ENCODE results near the gene TXLNA.
"Not testable (repeated sequence)": the region's sequence is repeated elsewhere in the genome, so short reads cannot be mapped to it uniquely, and the experiment has no call there.

Gene TXLNA

GRCh38 chr1:32179443-32180185, at the start of gene TXLNA:
TXLNA (plus strand) TSS chr1:32179675; CDS start chr1:32180346, 671 bp downstream.
- DNase-seq = peak; percentile 94

GRCh38 chr1:32133950-32134280, 45.6 kb upstream of the TXLNA start:
- not testable (repeated sequence) for DNase-seq

- DNase-seq = no peak
Measured at GRCh38 chr1:32137111-32137510, 42.4 kb upstream of the TXLNA start.

- DNase-seq = peak; percentile 56
Measured at GRCh38 chr1:32138965-32139364, 40.5 kb upstream of the TXLNA start.

- DNase-seq = peak; percentile 48
Measured at GRCh38 chr1:32142446-32143301, 36.8 kb upstream of the TXLNA start.

- not testable (repeated sequence) for DNase-seq
Measured at GRCh38 chr1:32143302-32143695, 36.2 kb upstream of the TXLNA start.

- no peak for DNase-seq
Measured at GRCh38 chr1:32144033-32144432, 35.4 kb upstream of the TXLNA start.

GRCh38 chr1:32147799-32148198, 31.7 kb upstream of the TXLNA start:
- not testable (repeated sequence) for DNase-seq

GRCh38 chr1:32150847-32151246, 28.6 kb upstream of the TXLNA start:
- DNase-seq = no peak

- DNase-seq = peak; percentile 53
Measured at GRCh38 chr1:32151319-32151787, 28.1 kb upstream of the TXLNA start.

GRCh38 chr1:32159189-32159588, 20.3 kb upstream of the TXLNA start:
- DNase-seq = no peak

GRCh38 chr1:32163405-32163804, 16.1 kb upstream of the TXLNA start:
- no peak for DNase-seq

- DNase-seq = not testable (repeated sequence)
Measured at GRCh38 chr1:32165633-32166032, 13.8 kb upstream of the TXLNA start.

GRCh38 chr1:32170991-32171390, 8.5 kb upstream of the TXLNA start:
- DNase-seq = no peak

- DNase-seq = peak; percentile 34
Measured at GRCh38 chr1:32172621-32173245, 6.7 kb upstream of the TXLNA start.

GRCh38 chr1:32178380-32179192, 889 bp upstream of the TXLNA start:
- DNase-seq = no peak

- no peak for DNase-seq
Measured at GRCh38 chr1:32179193-32179442, 357 bp upstream of the TXLNA start.

GRCh38 chr1:32180186-32181060, 948 bp downstream of the TXLNA start:
- DNase-seq = peak; percentile 43

- no peak for DNase-seq
Measured at GRCh38 chr1:32181065-32181464, 1.6 kb downstream of the TXLNA start.

- no peak for DNase-seq
Measured at GRCh38 chr1:32181563-32181962, 2.1 kb downstream of the TXLNA start.

- no peak for DNase-seq
Measured at GRCh38 chr1:32182060-32182459, 2.6 kb downstream of the TXLNA start.

- no peak for DNase-seq
Measured at GRCh38 chr1:32184650-32185049, 5.2 kb downstream of the TXLNA start.

All from NCI-H226 (cell line).